ENCODE results near the gene CENPU.

The CENPU gene

GRCh38 chr4:184645904-184646610 lies 87.8 kb downstream of the CENPU start:
- no peak for DNase-seq (ENCODE audit: low read depth in 2 of 3, low spot score in 1 of 3)

GRCh38 chr4:184644553-184645307 lies 89.2 kb downstream of the CENPU start:
- DNase-seq (ENCODE audit: low read depth in 2 of 3, low spot score in 1 of 3) = no peak

All from stimulated activated CD4-positive, alpha-beta T cell treated with anti-CD3 and anti-CD28 coated beads, Interleukin-12 subunit alpha, Interleukin-12 subunit beta, amount 100 ng/mL, for 48 hours (primary cell).